ENCODE data around the gene ZCCHC12. TPM values are rescaled to one million over a fixed set of nuclear protein-coding genes. Genes with fewer than 3 reads are reported as not detected.

Gene ZCCHC12
- total and polyA plus RNA-seq, 2 experiments from 2014 or later: 0.08 to 0.17 TPM

- Histone ChIP-seq H3K4me3 (no peak overlapping the region), H3K27me3 (no peaks in the 10 kb centered on the region), H3K36me3 (replicated peaks; ENCODE audit: insufficient read depth, low read depth) (no peaks in the 10 kb centered on the region), H3K27ac (no peak overlapping the region), H3K4me1 (ENCODE audit: insufficient read depth) (no peaks in the 10 kb centered on the region), H3K79me2 (no peaks in the 10 kb centered on the region), H3K9me3 (ENCODE audit: low read depth) (no peaks in the 10 kb centered on the region), H4K20me1 (ENCODE audit: insufficient read depth, poor library complexity, severe bottlenecking) (no peaks in the 10 kb centered on the region), H2AFZ (no peak overlapping the region), H3K4me2 (no peak overlapping the region), H3K9me2 (replicated peaks; ENCODE audit: insufficient read depth) (no peaks in the 10 kb centered on the region)
- WGBS (ENCODE audit: low lambda C conversion rate, missing lambda C conversion rate): 56% methylated on average over 1 of the region's 1 CpG
- DNase-seq (ENCODE audit: low spot score): no peak
- TF ChIP-seq EZH2phosphoT487 (IDR thresholded peaks at IDR 0.05; ENCODE audit: low read depth, severe bottlenecking, unreplicated experiment): no peak
- TF ChIP-seq EZH2 (IDR thresholded peaks at IDR 0.05; ENCODE audit: borderline replicate concordance): no peak
Measured at GRCh38 chrX:118862091-118862490, 38.5 kb downstream of the ZCCHC12 start.

- Histone ChIP-seq H3K9me3 (ENCODE audit: low read depth) (no peaks in the 10 kb centered on the region), H3K9me2 (replicated peaks; ENCODE audit: insufficient read depth) (no peaks in the 10 kb centered on the region), H4K20me1 (ENCODE audit: insufficient read depth, poor library complexity, severe bottlenecking) (no peaks in the 10 kb centered on the region), H3K27me3 (no peaks in the 10 kb centered on the region), H3K79me2 (no peaks in the 10 kb centered on the region), H3K36me3 (replicated peaks; ENCODE audit: insufficient read depth, low read depth) (no peaks in the 10 kb centered on the region), H3K4me3 (no peak overlapping the region), H2AFZ (no peak overlapping the region), H3K27ac (no peak overlapping the region), H3K4me1 (ENCODE audit: insufficient read depth) (no peaks in the 10 kb centered on the region), H3K4me2 (no peak overlapping the region)
- WGBS (ENCODE audit: low lambda C conversion rate, missing lambda C conversion rate): 52% methylated on average over 4 of the region's 4 CpGs
- DNase-seq (ENCODE audit: low spot score): no peak
- TF ChIP-seq EZH2phosphoT487 (IDR thresholded peaks at IDR 0.05; ENCODE audit: low read depth, severe bottlenecking, unreplicated experiment) (no peak), EZH2 (IDR thresholded peaks at IDR 0.05; ENCODE audit: borderline replicate concordance) (no peak), CTCF (IDR thresholded peaks at IDR 0.05; ENCODE audit: poor library complexity) (no peak)
Measured at GRCh38 chrX:118862979-118863378, 39.4 kb downstream of the ZCCHC12 start.

GRCh38 chrX:118864063-118864635 is 40.5 kb downstream of the ZCCHC12 start:
- H3K79me2 ChIP-seq: no peaks in the 10 kb centered on the region
- DNase-seq (ENCODE audit: low spot score): no peak
- H3K27me3 ChIP-seq: no peaks in the 10 kb centered on the region
- H3K4me2 ChIP-seq: no peak overlapping the region
- no peaks in the 10 kb centered on the region for H3K9me2 ChIP-seq (replicated peaks; ENCODE audit: insufficient read depth)
- H4K20me1 ChIP-seq (ENCODE audit: insufficient read depth, poor library complexity, severe bottlenecking): no peaks in the 10 kb centered on the region
- TF ChIP-seq EZH2 (IDR thresholded peaks at IDR 0.05; ENCODE audit: borderline replicate concordance) (no peak), CTCF (IDR thresholded peaks at IDR 0.05; ENCODE audit: poor library complexity) (no peak), EZH2phosphoT487 (IDR thresholded peaks at IDR 0.05; ENCODE audit: low read depth, severe bottlenecking, unreplicated experiment) (no peak)
- H3K9me3 ChIP-seq (ENCODE audit: low read depth): no peaks in the 10 kb centered on the region
- no peak overlapping the region for H3K4me3 ChIP-seq
- no peaks in the 10 kb centered on the region for H3K4me1 ChIP-seq (ENCODE audit: insufficient read depth)
- WGBS (ENCODE audit: low lambda C conversion rate, missing lambda C conversion rate): 85% methylated on average over 3 of the region's 3 CpGs
- H3K27ac ChIP-seq: no peak overlapping the region
- H3K36me3 ChIP-seq (replicated peaks; ENCODE audit: insufficient read depth, low read depth): no peaks in the 10 kb centered on the region
- no peak overlapping the region for H2AFZ ChIP-seq

- TF ChIP-seq EZH2 (IDR thresholded peaks at IDR 0.05; ENCODE audit: borderline replicate concordance) (no peak), CTCF (IDR thresholded peaks at IDR 0.05; ENCODE audit: poor library complexity) (no peak), EZH2phosphoT487 (IDR thresholded peaks at IDR 0.05; ENCODE audit: low read depth, severe bottlenecking, unreplicated experiment) (no peak)
Measured at GRCh38 chrX:118865231-118865630, 41.6 kb downstream of the ZCCHC12 start.

More at GRCh38 chrX:118865231-118865630, 41.6 kb downstream of the ZCCHC12 start:
- no peak overlapping the region for H2AFZ ChIP-seq
- H3K27me3 ChIP-seq: no peaks in the 10 kb centered on the region
- H3K36me3 ChIP-seq (replicated peaks; ENCODE audit: insufficient read depth, low read depth): no peaks in the 10 kb centered on the region
- no peak for DNase-seq (ENCODE audit: low spot score)
- no peaks in the 10 kb centered on the region for H3K4me1 ChIP-seq (ENCODE audit: insufficient read depth)
- no peak overlapping the region for H3K27ac ChIP-seq
- H3K9me3 ChIP-seq (ENCODE audit: low read depth): no peaks in the 10 kb centered on the region
- no peaks in the 10 kb centered on the region for H4K20me1 ChIP-seq (ENCODE audit: insufficient read depth, poor library complexity, severe bottlenecking)
- no peaks in the 10 kb centered on the region for H3K79me2 ChIP-seq
- no peaks in the 10 kb centered on the region for H3K9me2 ChIP-seq (replicated peaks; ENCODE audit: insufficient read depth)
- no peak overlapping the region for H3K4me2 ChIP-seq
- WGBS (ENCODE audit: low lambda C conversion rate, missing lambda C conversion rate): 53% methylated on average over 1 of the region's 1 CpG
- no peak overlapping the region for H3K4me3 ChIP-seq
